Activated T-helper 17 cell treated with anti-CD3 and anti-CD28 coated beads, Interleukin-2, amount 50 U/mL, for 72 hours (primary cell): ENCODE results near the gene AOPEP. TPM values are rescaled to one million over a fixed set of nuclear protein-coding genes. Genes with fewer than 3 reads are reported as not detected.

Experiments
- ATAC-seq: fragments of 150-1000 bp; cut with Tn5 transposase; replicated peaks from 2 replicates; pipeline ENCODE4 v1.10.0; 2021; ENCODE audit warnings: mild to moderate bottlenecking, moderate library complexity
- H3K27ac Mint-ChIP-seq: one replicate; pipeline ENCODE4 v1.8.0; 2022; ENCODE audit warnings: mixed read lengths
- H3K27me3 Mint-ChIP-seq: one replicate; pipeline ENCODE4 v1.8.0; 2022; ENCODE audit warnings: mixed read lengths
- H3K36me3 Mint-ChIP-seq: one replicate; pipeline ENCODE4 v1.8.0; 2022; ENCODE audit warnings: low read depth, mild to moderate bottlenecking, mixed read lengths
- H3K4me1 Mint-ChIP-seq: one replicate; pipeline ENCODE4 v1.8.0; 2022; ENCODE audit warnings: mixed read lengths
- H3K4me3 Mint-ChIP-seq: one replicate; pipeline ENCODE4 v1.8.0; 2022; ENCODE audit warnings: mild to moderate bottlenecking, mixed read lengths
- H3K9me3 Mint-ChIP-seq: one replicate; pipeline ENCODE4 v1.8.0; 2022; ENCODE audit warnings: mixed read lengths
- total RNA-seq, 2 donors: library from RNA; stranded (reverse); gene quantifications; one replicate each; pipeline ENCODE4 v1.2.3, GENCODE V29; 2022

Gene AOPEP
- total RNA-seq, 2 donors from 2014 or later, result 15.5 to 16.4 TPM

DNA sequence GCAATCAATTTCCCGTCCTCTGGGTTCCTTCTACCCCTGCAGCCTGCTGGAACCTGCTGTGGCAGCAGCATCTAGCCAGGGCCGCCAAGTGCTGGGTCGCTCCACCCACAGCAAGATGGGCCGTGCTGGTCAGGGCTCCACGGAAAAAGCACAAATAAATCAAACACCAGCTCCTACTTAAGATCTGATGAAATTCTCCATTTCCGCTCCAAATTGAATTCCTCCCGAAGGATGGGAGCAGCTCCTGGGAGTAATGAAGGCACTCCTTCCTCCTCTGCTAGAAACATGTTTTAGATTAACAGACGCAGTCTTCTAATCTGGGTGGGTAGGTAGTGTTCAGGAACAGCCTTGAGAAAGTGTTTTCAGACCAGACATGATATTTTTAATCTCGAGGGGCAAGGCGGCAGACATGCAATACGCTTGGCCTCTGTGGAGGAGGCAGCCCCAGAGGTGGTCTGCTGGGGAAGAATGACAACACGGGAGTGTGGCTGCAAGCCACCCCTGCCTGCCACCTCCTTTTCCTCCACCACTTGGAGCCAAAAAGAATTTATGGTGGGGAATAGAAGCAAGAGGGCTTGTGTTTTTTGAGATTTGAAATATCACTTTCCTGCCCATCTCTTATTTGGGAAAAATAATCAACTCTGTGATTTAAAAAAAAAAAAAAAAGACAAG, 194.1 kb downstream of the AOPEP start:
- Mint-ChIP-seq H3K27ac (peak overlapping the region; percentile 45), H3K27me3 (no peaks in the 10 kb centered on the region), H3K9me3 (no peaks in the 10 kb centered on the region), H3K4me1 (no peaks in the 10 kb centered on the region), H3K4me3 (no peak overlapping the region), H3K36me3 (no peaks in the 10 kb centered on the region)
- ATAC-seq, result no peak

- Mint-ChIP-seq H3K27ac (peak overlapping the region; percentile 45), H3K4me1 (no peaks in the 10 kb centered on the region)
- ATAC-seq, result no peak
Measured at GRCh38 chr9:94921092-94921471, 194.6 kb downstream of the AOPEP start.

GRCh38 chr9:94921656-94922055, 195.2 kb downstream of the AOPEP start:
- no peaks in the 10 kb centered on the region for H3K27me3 Mint-ChIP-seq
- no peaks in the 10 kb centered on the region for H3K36me3 Mint-ChIP-seq
- no peak overlapping the region for H3K4me3 Mint-ChIP-seq
- no peak for ATAC-seq
- H3K9me3 Mint-ChIP-seq, result no peaks in the 10 kb centered on the region
- H3K27ac Mint-ChIP-seq, result no peak overlapping the region
- no peaks in the 10 kb centered on the region for H3K4me1 Mint-ChIP-seq

More at GRCh38 chr9:94921092-94921471, 194.6 kb downstream of the AOPEP start:
- H3K36me3 Mint-ChIP-seq, result no peaks in the 10 kb centered on the region
- H3K27me3 Mint-ChIP-seq, result no peaks in the 10 kb centered on the region
- H3K9me3 Mint-ChIP-seq, result no peaks in the 10 kb centered on the region
- no peak overlapping the region for H3K4me3 Mint-ChIP-seq

- Mint-ChIP-seq H3K4me3 (no peak overlapping the region), H3K4me1 (no peaks in the 10 kb centered on the region), H3K9me3 (no peaks in the 10 kb centered on the region), H3K27ac (no peak overlapping the region), H3K27me3 (no peaks in the 10 kb centered on the region), H3K36me3 (no peaks in the 10 kb centered on the region)
- no peak for ATAC-seq
Measured at GRCh38 chr9:94922098-94922607, 195.7 kb downstream of the AOPEP start.

- ATAC-seq, result no peak
- H3K27me3 Mint-ChIP-seq, result no peaks in the 10 kb centered on the region
- no peak overlapping the region for H3K27ac Mint-ChIP-seq
- no peaks in the 10 kb centered on the region for H3K36me3 Mint-ChIP-seq
- H3K4me3 Mint-ChIP-seq, result no peak overlapping the region
- H3K4me1 Mint-ChIP-seq, result no peaks in the 10 kb centered on the region
- H3K9me3 Mint-ChIP-seq, result no peaks in the 10 kb centered on the region
Measured at GRCh38 chr9:94922691-94923107, 196.2 kb downstream of the AOPEP start.

GRCh38 chr9:94923326-94924089, 197.0 kb downstream of the AOPEP start:
- no peaks in the 10 kb centered on the region for H3K9me3 Mint-ChIP-seq
- ATAC-seq, result no peak
- no peaks in the 10 kb centered on the region for H3K4me1 Mint-ChIP-seq
- no peaks in the 10 kb centered on the region for H3K27me3 Mint-ChIP-seq
- H3K27ac Mint-ChIP-seq, result no peak overlapping the region
- H3K36me3 Mint-ChIP-seq, result no peaks in the 10 kb centered on the region
- H3K4me3 Mint-ChIP-seq, result no peak overlapping the region

- Mint-ChIP-seq H3K27ac (no peak overlapping the region), H3K27me3 (no peaks in the 10 kb centered on the region), H3K4me1 (peaks cover 6% of the 10 kb centered on the region), H3K36me3 (no peaks in the 10 kb centered on the region), H3K9me3 (no peaks in the 10 kb centered on the region), H3K4me3 (no peak overlapping the region)
- no peak for ATAC-seq
Measured at GRCh38 chr9:94925751-94926430, 199.4 kb downstream of the AOPEP start.

GRCh38 chr9:94926431-94926800, 199.9 kb downstream of the AOPEP start:
- H3K4me3 Mint-ChIP-seq, result no peak overlapping the region
- no peaks in the 10 kb centered on the region for H3K9me3 Mint-ChIP-seq
- H3K27ac Mint-ChIP-seq, result no peak overlapping the region
- H3K36me3 Mint-ChIP-seq, result no peaks in the 10 kb centered on the region
- peaks cover 6% of the 10 kb centered on the region for H3K4me1 Mint-ChIP-seq
- ATAC-seq, result no peak
- no peaks in the 10 kb centered on the region for H3K27me3 Mint-ChIP-seq

DNA sequence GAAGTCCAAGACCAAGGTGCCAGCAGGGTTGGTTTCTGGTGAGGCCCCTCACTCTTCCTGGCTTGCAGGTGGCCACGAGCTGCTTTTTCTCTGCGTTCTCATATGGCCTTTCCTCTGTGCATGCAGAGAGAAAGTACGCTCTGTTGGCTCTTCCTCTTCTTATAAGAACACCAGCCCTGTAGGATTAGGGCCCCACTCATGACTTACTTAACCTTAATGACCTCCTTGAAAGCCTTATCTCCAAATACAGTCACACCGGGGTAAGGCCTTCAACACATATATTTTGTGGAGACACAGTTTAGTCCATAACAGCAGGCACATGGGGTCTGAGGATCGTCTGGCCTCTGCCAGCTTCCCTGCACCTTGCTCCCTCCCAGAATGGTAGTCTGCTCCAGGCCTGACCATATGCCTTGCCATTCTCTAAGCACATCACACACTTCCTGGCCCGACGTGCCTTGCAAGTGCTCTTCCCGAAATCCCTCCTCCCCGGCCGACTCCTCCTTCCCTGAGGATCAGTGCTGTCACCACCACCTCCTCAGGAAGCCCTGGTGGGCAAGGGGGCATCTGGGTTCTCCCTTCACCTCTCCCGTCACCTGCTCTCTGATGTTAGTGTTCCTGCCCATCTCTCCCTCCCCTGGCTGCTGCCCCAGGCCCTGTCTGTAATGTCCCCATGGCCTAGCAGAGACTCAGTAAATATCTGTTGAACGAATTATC, 200.7 kb downstream of the AOPEP start:
- Mint-ChIP-seq H3K27ac (no peak overlapping the region), H3K27me3 (no peaks in the 10 kb centered on the region), H3K9me3 (no peaks in the 10 kb centered on the region), H3K4me3 (no peak overlapping the region), H3K36me3 (no peaks in the 10 kb centered on the region), H3K4me1 (peaks cover 6% of the 10 kb centered on the region)
- ATAC-seq, result no peak

GRCh38 chr9:94927762-94928670, 201.5 kb downstream of the AOPEP start:
- Mint-ChIP-seq H3K4me3 (no peak overlapping the region), H3K27me3 (no peaks in the 10 kb centered on the region), H3K4me1 (peaks cover 6% of the 10 kb centered on the region), H3K27ac (no peak overlapping the region), H3K9me3 (no peaks in the 10 kb centered on the region), H3K36me3 (no peaks in the 10 kb centered on the region)
- no peak for ATAC-seq

GRCh38 chr9:94928691-94929368, 202.3 kb downstream of the AOPEP start:
- Mint-ChIP-seq H3K9me3 (no peaks in the 10 kb centered on the region), H3K27ac (no peak overlapping the region), H3K36me3 (no peaks in the 10 kb centered on the region), H3K4me1 (peaks cover 6% of the 10 kb centered on the region), H3K4me3 (no peak overlapping the region), H3K27me3 (no peaks in the 10 kb centered on the region)
- no peak for ATAC-seq

GRCh38 chr9:94929369-94929756, 202.9 kb downstream of the AOPEP start:
- Mint-ChIP-seq H3K9me3 (no peaks in the 10 kb centered on the region), H3K36me3 (no peaks in the 10 kb centered on the region), H3K27ac (no peak overlapping the region), H3K4me1 (peaks cover 6% of the 10 kb centered on the region), H3K4me3 (no peak overlapping the region), H3K27me3 (no peaks in the 10 kb centered on the region)
- ATAC-seq, result no peak

GRCh38 chr9:94931036-94931633, 204.6 kb downstream of the AOPEP start:
- no peaks in the 10 kb centered on the region for H3K9me3 Mint-ChIP-seq
- no peaks in the 10 kb centered on the region for H3K36me3 Mint-ChIP-seq
- ATAC-seq, result no peak
- H3K27me3 Mint-ChIP-seq, result no peaks in the 10 kb centered on the region
- H3K27ac Mint-ChIP-seq, result no peak overlapping the region
- H3K4me1 Mint-ChIP-seq, result peaks cover 6% of the 10 kb centered on the region
- H3K4me3 Mint-ChIP-seq, result no peak overlapping the region
